Kidney capillary endothelial cell (primary cell): ENCODE results near the gene UROC1.

Experiments
- DNase-seq: peaks from one replicate; pipeline ENCODE4 v3.0.0-alpha.2; 2018; ENCODE audit warnings: low spot score

UROC1 gene

DNA sequence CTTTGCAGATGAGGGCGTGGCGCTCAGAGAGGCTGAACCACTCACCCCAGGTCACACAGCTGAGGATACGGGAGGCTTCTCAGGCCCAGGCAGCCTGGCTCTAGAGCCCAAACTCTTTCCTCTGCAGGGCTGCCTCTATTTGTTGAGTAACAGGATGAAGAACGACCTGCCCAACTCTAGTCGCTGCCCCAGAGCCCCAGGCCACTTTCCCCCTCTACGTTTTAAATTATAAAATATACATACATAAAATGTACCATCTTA, 22.7 kb downstream of the UROC1 start:
- DNase-seq: no peak

DNA sequence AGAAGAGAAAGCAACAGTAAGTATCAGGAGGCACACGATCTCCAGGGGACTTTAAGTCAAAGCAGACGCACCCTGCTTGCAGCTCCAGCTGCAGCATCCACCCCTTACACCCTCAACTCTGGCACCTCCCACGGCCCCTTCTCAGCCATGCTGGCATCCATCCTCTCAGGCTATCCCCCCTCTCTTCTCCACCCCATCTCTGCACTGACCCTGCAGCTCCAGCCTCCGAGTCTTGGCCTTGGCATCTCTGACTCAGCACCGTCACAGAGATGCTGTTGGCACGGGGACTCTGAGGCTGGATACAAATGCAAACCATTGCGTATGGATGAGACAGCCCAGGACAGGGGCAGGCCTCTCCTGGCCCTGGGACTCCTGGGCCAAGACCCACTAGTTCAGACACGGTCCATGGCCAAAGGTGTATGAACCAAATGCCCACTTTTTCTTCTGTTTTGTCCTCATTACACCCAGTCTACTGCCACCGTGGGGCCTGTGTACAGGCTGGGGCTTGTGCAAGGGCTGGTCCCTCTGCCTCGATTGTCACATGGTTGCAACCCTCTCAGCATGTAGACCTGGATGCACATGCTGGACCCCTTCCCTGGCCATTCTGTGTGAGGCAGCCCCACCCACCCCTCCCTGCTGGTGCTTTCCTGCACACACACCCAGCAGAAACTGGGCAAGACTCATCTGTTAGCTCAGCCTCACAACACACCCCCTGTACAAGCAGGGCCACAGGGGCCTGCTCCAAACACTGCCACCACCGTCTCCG, 23.2 kb downstream of the UROC1 start:
- DNase-seq: no peak

DNA sequence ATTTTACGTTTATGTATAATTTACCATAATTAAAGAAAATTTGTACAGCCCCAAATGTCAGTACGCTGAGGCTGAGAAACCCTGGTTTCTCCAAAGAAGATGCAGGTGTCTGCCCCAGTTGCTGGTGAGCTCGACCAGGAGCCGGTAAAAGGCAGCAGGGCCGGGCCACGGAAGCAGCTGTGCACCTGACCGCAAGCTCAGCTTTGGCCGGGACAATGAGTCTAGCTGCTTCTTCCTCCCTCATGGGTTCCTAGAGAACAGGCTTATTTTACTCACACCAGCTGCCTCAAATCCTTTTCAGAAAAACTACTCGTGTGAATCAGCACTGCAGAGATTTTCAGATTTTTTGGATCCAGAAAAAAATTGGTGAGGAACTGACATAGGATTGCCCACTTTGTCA, 23.8 kb downstream of the UROC1 start:
- DNase-seq: no peak

DNA sequence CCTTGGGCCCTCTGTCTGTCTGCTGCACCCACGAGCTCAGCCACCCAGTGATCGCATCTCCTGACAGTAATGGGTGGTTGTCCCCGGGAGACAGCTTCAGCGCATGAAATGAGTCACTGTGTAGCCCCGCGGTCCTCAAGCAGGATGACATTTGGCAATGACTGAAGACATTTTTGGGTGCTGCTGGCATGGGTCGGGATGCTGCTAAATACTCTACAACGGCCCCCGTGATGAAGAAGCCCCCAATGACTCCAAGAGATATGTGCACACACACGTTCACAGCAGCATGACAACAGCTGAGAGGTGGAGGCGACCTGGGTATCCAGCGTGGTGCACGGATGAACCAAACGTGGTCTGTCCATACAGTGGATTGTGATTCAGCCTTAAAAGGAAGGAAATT, 24.5 kb downstream of the UROC1 start:
- DNase-seq: no peak

DNA sequence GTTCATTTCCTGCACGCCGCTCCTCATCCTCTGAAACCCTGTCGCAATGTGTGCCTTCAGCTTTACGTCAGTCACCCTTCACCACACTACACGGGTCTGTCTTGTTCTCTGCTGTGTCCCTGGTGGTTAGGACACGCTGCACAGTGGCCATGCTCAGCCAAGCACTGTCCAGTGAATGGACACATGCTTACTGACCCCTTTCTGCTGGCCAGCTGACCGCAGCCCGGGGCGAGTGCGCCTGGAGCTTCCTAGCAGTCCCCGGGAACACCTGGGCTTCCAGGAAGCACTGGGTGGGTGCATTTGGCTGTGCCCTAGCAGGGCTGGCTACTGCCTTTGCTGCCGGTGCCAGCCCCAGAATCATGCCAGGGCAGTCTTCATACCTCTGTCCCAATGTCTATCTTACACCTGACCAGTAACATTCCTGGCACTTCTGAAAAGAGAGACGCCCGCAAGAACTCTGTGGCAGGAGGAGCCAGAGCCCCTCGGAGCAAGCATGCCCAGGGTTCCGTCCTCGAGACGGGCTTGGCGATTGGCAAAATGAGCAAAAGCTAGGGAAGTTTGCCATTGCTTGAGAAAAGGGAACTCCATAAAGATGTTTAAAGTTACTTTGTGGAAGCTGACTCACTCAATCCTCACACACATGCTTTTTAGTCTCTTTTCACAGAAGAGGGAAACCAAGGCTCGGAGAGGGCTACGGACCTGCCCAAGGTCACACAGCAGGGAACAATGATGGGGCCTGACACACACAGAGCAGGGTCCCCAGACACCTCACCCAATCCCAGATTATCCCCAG, 26.2 kb downstream of the UROC1 start:
- no peak for DNase-seq

DNA sequence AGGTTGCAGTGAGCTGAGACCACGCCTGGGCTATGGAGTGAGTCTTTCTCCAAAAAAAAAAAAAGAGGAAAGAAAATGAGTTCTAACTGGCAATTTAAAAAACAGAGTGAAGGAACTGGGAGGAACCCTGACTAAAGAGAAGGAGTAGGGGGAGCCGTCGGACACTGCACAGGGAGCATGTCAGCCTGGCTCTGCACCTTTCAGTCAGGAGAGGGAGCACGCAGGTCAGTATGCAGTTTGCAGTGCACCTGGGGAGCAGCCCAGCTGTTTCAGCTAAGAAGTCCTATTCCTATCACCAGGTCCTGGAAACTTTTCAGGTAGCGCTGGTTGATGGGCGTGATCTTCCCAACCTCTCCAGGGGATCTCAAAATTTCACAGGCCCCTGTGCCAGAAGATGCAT, 27.0 kb downstream of the UROC1 start:
- DNase-seq: no peak

DNA sequence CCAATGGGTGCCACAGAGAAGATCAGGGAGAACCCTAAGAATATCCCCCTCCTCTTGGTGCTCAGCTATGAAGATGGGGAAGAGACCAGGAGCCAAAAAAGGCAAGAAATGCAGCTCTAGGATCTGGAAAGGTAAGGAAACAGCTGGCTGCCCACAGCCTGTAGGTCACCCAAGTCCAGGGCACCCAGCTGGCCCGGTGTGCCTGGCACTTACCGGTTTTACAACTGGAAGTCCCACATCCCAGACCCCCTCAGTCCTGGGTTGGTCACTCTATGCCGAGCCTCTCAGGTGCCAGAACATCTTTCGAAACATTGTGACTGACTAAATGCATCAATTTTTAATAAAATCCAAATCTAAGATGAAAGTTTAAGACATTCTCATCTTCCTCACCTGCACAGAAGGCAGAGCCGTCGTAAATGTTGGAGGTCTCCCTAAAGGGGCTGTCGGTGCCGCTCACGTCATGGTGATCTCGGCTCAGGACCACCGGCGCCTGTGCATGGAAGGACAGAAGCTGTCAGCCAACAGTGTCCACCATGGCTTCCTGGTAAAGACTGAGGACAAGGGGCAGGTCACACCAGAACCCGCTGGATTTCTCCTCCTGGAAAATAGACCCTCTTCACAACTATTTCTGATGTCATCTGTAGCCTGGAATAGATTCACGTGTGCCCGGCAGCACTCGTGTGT, 28.5 kb downstream of the UROC1 start:
- no peak for DNase-seq

DNA sequence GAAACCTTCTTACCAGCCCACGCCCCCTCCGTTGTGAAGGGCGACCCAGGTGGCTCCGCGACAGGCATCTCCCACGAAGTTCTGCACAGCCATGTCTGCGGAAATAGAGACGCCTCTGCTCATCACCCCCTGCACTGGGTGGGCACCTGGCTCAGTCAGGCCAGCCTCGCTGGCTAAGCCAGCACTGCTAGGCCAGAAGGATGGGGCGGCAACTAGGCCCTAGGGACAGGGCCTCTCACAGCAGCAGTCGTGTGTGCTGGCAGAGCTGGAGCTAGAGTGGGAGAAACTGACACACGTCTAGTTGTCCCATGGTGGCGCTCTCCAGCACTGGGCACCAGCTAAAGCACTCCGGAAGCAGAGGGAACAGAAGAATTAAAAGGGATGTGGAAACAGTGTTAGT, 29.4 kb downstream of the UROC1 start:
- DNase-seq: no peak

DNA sequence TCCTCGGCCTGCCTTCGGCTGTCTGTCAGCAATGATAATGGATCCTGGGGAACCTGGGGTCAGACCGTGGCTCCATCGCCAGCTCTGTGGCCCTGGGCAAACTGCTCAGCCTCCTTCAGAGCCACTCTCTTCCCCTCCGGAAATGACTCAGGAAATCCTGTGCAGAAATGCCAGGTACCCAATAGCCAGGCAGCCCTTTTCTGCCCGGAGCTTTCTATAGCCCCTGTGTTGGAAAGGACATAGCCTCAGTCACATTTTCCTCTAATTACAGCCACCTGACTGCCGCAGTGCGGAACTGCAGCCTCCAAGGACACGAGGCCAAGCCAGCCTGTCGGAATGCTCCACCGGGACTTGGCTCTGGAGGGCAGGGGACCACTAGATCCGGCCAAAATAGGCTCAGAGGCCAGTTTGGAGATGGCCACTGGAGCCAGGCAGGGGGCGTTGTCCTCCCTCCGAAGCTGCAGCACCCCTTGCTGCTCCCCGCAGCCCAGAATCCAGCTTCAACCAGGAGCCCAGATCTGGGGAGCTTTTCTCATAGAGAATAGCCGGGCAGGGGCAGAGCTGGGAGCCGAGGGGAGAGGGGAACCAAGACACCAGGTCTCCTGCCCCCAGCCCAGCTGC, 30.3 kb downstream of the UROC1 start:
- DNase-seq: peak; percentile 75

DNA sequence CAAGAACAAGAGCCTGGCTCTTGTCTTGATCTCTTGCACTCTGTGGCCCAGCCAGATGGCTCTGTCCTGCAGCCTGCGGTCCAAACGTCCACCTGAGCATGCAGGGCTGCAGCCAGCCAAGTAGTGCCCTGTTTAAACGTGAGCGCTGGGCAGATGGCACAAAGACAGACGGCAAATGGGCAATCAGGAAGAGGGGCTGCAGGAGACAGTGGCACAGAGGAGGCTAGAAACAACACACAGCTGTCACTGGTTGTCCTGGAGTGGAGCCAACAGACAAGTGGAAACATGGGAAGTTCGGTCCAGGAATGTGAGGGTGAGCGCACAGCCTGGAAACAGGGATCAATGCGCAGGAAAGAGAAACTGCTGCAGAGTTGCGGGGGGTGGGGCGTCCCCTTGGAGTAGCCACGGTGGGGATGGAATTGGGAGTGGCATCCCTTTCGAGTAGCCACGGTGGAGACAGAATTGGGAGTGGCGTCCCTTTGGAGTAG, 31.2 kb downstream of the UROC1 start:
- DNase-seq: no peak

DNA sequence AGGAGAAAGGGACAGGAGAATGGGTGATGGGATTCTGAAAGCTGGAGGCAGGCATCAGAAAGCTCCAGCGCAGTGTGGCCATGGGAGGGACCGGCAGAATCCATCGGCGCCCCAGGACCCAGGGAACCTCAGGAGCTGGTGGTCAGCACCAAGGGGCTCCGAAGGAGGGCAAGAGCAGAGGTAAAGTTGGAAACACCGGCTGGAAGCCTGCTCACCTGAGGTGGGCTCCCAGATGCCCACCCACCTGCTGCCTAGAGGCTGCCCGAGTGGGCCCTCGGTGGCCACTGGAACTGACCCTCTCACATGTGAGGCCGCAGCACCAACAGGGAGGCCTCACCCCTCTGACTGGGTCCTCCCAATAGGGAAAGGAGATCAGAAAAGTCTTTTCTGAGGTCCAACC, 31.6 kb downstream of the UROC1 start:
- no peak for DNase-seq

DNA sequence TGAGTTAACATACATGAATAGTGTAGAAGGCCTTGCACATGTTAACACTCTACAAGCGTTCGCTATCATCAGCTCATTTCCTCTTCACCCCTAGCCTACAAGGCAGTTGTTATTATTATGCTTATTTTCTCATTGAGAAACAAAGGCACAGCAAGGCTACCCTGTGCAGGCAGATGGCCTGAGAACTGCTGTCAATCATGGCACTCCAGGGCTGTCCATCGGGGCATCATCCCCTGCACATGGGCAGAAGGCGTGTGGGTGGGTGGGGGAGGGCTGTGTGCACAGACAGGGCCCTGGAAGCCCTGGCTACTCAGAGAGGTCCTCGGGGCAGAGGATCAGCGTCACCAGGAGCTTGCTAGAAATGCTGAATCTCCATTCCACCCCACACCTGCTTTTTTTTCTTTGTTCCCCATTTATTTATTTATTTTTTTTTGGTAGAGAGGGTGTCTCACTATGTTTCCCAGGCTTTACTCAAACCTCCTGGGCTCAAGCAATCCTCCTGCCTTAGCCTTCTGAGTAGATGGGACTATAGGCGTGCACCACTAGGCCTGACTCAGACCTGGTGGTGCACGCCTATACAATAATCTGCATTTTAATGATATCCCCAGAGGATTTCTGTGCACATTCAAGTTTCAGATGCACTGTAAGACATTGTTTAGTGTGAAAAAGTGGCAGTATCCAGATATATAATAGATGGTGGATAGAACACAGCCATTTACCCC, 32.2 kb downstream of the UROC1 start:
- DNase-seq: no peak

DNA sequence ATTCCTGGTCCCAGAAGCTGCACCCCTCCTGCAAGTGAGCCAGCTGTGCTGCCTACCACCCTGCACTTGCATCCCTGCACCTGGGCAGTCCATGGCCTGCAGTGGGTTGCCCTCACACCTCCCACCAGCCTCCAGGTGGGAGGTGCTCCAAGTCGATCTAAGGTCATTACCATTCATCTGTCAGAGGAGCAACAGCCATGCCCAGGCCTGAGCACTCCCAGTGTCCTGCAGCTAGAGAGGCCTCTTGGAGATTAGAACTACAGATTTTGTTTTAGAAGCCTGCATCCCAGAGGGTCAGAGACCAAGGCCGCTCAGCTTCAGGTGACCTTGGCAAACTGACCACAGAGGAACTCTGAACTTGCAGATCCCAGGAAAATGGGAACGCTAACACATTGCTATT, 32.9 kb downstream of the UROC1 start:
- no peak for DNase-seq

DNA sequence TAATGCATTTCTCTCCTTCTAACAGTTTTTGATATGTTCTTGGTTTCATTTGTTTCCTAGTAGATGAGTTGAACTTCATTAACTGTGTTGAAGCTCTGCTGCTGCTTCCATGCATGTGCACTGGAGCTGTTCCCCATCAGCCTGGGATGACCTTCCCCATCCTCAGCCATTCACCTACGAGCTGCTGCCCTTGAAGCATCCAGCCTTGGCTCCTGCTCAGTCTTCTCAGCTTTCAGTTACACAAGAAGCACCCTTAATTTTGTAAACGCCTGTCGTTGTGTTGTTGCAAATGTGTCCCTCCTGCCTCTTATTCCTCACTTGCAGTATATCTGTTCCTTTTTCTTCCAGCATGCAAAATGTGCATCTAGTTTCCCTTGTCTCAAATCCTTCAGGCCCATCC, 33.4 kb downstream of the UROC1 start:
- no peak for DNase-seq

DNA sequence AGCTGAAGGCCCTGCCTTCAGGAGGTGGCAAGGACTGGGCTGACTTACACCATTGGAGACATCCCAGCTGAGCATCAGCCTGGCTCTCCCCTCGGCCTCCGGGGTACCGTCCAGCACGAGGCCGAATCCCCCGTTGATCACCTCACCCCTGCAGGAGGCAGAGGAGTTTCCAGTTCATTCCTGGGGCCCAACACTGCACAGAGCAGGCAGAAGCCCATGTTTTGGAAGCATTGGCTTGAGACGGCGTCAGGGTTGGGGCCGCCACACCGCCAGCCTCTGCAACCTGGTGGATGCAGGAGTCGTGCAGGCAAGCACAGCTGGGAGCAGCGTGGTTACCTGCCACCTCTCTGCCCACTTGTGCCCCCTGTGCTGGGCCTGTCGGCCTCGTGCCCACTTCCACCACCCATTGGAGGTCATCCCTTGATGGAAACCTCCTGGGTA, 34.2 kb downstream of the UROC1 start:
- DNase-seq: no peak

DNA sequence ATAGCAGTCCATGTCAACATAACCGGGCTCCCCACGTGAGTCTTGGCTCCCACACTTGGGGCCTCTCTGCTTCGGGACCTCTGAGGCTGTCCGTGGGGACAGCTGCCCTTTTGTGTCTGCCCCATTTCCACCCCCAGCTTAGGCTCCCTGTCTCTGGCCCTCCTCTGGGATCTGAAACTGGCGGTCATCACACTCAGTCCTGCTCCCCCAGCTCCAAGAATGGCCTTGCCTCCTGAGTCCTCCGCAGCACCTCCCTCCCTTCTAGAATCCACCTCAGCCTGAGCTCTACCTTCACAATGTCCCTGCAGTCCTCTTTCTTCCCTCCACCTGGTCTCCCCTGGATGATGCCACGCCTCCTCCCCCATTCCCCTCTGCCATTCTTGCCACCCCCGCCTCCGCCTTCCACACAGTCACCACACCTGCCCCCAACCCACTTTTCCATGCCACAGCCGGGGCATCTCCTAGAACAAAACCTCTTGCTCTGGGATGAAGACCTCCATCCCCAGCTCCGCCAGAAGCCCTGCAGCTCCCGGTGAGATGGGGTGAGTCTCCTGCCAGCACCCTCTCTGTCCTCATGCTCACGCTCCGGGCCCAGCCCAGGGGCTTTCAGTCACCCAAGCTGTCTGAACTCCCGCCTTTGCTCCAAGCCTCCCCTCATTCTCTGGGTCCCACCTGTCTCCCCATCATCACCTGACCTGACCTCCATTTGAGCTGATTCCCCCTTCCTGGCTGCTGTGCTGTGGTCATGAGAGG, 34.9 kb downstream of the UROC1 start:
- DNase-seq: no peak

DNA sequence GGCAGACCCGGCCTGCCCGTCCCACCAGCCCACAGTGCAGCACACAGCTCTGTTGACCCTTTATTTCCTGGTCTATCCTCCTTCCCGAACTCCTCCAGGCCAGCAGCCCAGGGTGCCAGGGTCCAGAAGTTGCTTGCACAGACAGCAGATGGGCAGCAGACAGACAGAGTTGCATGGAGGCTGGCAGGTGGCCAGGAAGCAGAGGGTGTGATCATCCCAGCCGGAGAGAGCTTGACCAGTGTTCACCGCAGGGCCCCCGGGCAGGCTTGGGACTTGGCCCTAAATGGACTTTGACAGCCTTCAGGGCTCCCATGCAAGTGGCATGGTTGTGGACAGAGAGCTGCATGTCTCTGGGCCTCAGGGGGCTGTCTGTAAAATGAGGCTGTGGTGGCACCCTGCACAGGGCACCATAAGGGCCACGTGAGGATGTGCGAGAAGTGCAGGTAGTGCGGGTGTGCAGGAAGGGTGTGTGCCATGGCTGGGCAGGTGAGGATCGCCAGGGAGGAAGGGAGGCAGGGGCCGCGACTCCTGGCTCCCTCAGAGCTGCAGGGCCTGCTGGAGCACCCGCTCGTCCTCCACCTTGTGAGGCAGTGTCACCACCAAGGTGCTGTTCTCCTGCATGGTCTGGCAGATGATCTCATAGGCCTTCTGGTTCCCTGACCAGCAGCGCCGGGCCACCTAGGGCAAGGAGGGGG, 35.6 kb downstream of the UROC1 start:
- no peak for DNase-seq

DNA sequence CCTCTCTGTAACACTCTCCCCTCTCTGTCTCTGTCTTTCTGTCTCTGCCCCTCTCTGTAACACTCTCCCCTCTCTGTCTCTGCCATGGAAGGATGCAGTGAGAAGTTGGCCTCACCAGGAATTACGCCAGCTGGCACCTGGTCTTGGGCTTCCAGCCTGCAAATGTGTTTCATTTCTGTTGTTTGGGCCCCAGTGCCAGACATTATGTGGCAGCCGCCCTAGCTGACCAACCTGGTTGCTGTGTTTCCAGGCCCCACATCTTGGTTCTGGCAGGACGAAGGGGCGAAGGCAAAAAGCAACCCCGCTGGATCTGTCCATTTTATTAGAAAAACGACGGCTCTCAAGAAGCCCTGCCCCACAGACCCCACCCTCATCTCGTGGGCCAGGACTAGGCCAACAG, 36.7 kb downstream of the UROC1 start:
- no peak for DNase-seq

DNA sequence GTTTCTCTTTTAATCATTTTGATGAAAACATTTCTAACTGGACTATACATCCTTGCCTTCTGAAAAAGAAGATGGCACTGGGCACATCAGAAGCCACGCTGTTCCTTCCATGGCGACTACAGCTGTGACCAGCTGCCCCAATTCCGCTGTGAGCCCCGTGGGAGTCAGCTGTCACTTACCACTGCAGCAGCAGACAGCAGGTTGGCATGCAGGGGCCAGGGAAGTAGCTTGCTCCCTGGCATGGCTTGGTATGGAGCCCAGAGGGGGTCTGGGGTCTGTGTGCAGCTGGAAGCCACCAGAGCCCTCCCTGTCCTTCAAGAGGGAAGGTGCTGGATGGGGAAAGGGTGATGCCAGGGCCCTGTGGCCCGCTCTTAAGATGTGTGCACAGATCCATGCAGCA, 37.4 kb downstream of the UROC1 start:
- DNase-seq: no peak

DNA sequence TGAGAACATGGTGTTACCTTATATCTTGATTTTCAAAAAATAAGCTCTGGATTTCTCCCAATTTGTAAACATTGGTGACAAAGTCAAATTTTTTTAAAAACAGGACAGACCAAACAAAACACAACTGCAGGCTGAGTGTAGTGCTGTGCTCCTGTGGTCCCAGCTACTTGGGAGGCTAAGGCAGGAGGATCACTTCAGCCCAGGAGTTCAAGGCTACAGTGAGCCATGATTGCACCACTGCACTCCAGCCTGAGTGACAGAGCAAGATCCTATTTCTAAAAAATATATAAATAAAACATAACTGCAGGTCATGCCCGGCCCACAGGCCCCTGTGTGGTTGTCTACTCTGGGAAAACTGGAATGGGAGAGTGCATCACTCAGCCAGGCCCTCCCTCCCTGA, 37.9 kb downstream of the UROC1 start:
- DNase-seq: no peak
